Measurements from ENCODE around the gene TMEM183A.

Gene TMEM183A, protein sequence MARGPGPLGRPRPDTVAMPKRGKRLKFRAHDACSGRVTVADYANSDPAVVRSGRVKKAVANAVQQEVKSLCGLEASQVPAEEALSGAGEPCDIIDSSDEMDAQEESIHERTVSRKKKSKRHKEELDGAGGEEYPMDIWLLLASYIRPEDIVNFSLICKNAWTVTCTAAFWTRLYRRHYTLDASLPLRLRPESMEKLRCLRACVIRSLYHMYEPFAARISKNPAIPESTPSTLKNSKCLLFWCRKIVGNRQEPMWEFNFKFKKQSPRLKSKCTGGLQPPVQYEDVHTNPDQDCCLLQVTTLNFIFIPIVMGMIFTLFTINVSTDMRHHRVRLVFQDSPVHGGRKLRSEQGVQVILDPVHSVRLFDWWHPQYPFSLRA

DNA sequence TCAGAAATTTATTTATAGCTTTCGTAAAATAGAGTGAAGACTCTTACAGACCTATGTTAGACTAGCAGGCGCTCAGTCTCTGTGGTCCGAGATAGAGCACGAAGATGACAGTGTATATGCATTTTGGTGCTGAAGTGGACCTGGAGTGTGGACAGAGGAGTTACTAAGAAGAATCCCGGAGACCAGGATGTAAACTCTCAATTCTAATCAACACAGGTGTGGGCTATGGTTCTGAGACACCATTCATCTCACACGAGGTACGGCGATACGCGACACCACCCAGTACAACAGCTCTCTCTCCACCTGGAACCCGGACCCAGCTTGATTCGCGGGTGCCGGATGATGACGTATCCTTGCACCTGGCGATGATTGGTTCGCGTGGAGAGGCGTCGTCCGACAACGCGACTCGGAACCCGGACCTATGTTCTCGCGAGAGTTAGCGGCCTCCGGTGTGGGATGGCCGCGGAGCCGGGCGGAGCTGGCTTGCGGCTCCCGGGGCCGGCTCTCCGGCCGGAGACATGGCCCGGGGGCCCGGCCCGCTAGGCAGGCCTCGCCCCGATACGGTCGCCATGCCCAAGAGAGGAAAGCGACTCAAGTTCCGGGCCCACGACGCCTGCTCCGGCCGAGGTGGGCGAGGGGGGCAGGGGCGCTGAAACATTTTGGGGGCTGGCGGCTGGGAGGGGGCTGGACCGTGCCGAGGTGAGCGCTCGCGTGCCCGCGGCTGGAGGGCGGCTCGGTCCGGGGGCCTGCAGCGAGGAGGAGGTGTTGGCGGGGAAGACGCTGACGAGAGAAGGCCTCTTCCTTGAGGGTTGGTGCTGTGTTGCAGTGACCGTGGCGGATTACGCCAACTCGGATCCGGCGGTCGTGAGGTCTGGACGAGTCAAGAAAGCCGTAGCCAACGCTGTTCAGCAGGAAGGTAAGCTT is at the start of gene TMEM183A:
TSS of gene TMEM183A (plus strand) at position 427 of the 924 bp plus-strand sequence. CDS start at position 519, 92 bp downstream.
- Histone ChIP-seq H4K20me1 (ENCODE audit: insufficient read depth, low read length) (no peaks in the 10 kb centered on the region), H3K79me2 (ENCODE audit: low read length) (peaks cover 42% of the 10 kb centered on the region), H3F3A (ENCODE audit: insufficient read depth, low read length) (peaks cover 21% of the 10 kb centered on the region), H3K27ac (ENCODE audit: low read length) (peak within 1 kb of the TSS; percentile 72), H3K4me3 (ENCODE audit: low read length) (peak within 1 kb of the TSS; percentile 82), H3K9me2 (replicated peaks; ENCODE audit: insufficient read depth, low read length) (no peaks in the 10 kb centered on the region), H3K9me3 (replicated peaks; ENCODE audit: insufficient read depth, low read length) (no peaks in the 10 kb centered on the region), H3K9ac (ENCODE audit: low read length) (peak within 1 kb of the TSS; percentile 70), H3K27me3 (replicated peaks; ENCODE audit: insufficient read depth, low read length) (no peaks in the 10 kb centered on the region), H3K36me3 (replicated peaks; ENCODE audit: insufficient read depth, low read length) (peaks cover 9% of the 10 kb centered on the region; the same call in 1 of the 2 replicates), H3K4me1 (ENCODE audit: low read length) (peaks cover 12% of the 10 kb centered on the region), H2AFZ (ENCODE audit: low read length) (peak within 1 kb of the TSS; percentile 90), H3K4me2 (ENCODE audit: low read depth, low read length) (peak within 1 kb of the TSS; percentile 72)
- peak; percentile 100 for DNase-seq
- TF ChIP-seq EZH2phosphoT487 (IDR thresholded peaks at IDR 0.05; ENCODE audit: low read length) (no peak), EZH2 (optimal IDR thresholded peaks at IDR 0.05; ENCODE audit: low read depth, low read length) (no peak)
- TF ChIP-seq, protein P1, sequence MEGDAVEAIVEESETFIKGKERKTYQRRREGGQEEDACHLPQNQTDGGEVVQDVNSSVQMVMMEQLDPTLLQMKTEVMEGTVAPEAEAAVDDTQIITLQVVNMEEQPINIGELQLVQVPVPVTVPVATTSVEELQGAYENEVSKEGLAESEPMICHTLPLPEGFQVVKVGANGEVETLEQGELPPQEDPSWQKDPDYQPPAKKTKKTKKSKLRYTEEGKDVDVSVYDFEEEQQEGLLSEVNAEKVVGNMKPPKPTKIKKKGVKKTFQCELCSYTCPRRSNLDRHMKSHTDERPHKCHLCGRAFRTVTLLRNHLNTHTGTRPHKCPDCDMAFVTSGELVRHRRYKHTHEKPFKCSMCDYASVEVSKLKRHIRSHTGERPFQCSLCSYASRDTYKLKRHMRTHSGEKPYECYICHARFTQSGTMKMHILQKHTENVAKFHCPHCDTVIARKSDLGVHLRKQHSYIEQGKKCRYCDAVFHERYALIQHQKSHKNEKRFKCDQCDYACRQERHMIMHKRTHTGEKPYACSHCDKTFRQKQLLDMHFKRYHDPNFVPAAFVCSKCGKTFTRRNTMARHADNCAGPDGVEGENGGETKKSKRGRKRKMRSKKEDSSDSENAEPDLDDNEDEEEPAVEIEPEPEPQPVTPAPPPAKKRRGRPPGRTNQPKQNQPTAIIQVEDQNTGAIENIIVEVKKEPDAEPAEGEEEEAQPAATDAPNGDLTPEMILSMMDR (IDR thresholded peaks at IDR 0.05; ENCODE audit: low read length): no peak

DNA sequence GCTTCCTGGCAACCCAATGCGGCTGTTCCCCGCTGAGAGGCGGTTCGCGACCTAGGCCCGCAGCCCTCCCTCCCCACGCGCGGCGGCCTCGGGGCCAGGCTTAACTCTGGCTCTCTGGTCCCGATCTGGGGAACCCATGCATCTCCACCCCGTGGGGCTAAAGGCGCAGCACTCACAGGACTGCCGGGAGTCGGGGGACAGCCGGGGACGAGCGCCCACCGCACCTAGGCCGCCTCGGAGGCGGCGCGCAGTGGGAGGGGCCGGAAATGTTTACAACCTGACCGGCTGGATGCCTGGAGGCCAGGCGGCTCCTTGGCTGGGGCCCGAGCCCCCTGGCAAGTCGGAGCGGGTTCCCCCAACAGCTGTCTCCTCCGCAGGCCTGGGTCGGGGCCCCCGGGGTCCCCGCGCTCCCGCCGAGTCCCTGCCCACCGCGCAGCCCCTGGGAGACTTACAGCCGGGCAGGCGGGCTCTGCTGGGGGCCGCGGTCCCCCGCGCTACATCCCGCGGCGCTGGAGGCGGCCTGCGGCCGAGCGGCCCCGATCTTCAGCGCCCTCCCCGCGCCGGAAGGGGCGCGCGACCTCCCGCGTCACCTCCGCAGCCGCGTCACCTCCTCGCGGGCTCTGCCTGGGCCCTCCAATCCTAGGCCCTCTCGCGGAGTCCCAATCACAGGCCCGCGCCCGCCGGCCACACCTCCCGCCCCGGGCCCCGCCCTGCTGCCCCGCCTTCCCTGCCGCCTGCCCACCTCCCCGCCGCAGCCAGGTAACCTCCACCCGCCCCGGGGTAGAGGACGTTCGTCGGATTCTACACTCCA is 49.2 kb upstream of the TMEM183A start, which contains the start of gene ADIPOR1:
TSS of gene ADIPOR1 (minus strand) at position 580 of the 811 bp plus-strand sequence. CDS start 7,242 bp downstream, outside the sequence.
- peaks cover 29% of the 10 kb centered on the region for H3F3A ChIP-seq (ENCODE audit: insufficient read depth, low read length)
- H2AFZ ChIP-seq (ENCODE audit: low read length): peak within 1 kb of the TSS; percentile 73
- TF ChIP-seq EZH2 (optimal IDR thresholded peaks at IDR 0.05; ENCODE audit: low read depth, low read length) (no peak), EZH2phosphoT487 (IDR thresholded peaks at IDR 0.05; ENCODE audit: low read length) (no peak)
- TF ChIP-seq, protein P1 (IDR thresholded peaks at IDR 0.05; ENCODE audit: low read length): no peak
- H3K9ac ChIP-seq (ENCODE audit: low read length): peak within 1 kb of the TSS; percentile 94
- no peaks in the 10 kb centered on the region for H3K27me3 ChIP-seq (replicated peaks; ENCODE audit: insufficient read depth, low read length)
- DNase-seq: peak; percentile 96
- H3K79me2 ChIP-seq (ENCODE audit: low read length): peaks cover 51% of the 10 kb centered on the region
- peaks cover 9% of the 10 kb centered on the region; the same call in 1 of the 2 replicates for H4K20me1 ChIP-seq (ENCODE audit: insufficient read depth, low read length)
- peak within 1 kb of the TSS; percentile 91 for H3K4me2 ChIP-seq (ENCODE audit: low read depth, low read length)
- peak within 1 kb of the TSS; percentile 98 for H3K4me3 ChIP-seq (ENCODE audit: low read length)
- H3K9me2 ChIP-seq (replicated peaks; ENCODE audit: insufficient read depth, low read length): no peaks in the 10 kb centered on the region
- H3K4me1 ChIP-seq (ENCODE audit: low read length): peaks cover 18% of the 10 kb centered on the region
- no peaks in the 10 kb centered on the region; the same call in 1 of the 2 replicates for H3K36me3 ChIP-seq (replicated peaks; ENCODE audit: insufficient read depth, low read length)
- peak within 1 kb of the TSS; percentile 79 for H3K27ac ChIP-seq (ENCODE audit: low read length)
- H3K9me3 ChIP-seq (replicated peaks; ENCODE audit: insufficient read depth, low read length): no peaks in the 10 kb centered on the region

All from MM.1S (cell line).